Neural crest cell (in vitro differentiated cells): Measurements from ENCODE around the gene TOMM40L. TPM values are rescaled to one million over a fixed set of nuclear protein-coding genes. Genes with fewer than 3 reads are reported as not detected.
A peak's percentile ranks its signal among the peaks of the same experiment; 100 is the strongest.

Experiments used
- DNase-seq: peaks from one replicate; pipeline ENCODE4 v3.0.0; 2021; ENCODE audit warnings: low read depth, mixed read lengths, low spot score
- H3K27ac Mint-ChIP-seq: one replicate; pipeline ENCODE4 v1.8.0; 2021; ENCODE audit warnings: mild to moderate bottlenecking, mixed read lengths; ENCODE audit not compliant: unreplicated experiment
- H3K27me3 Mint-ChIP-seq: 2 replicates; pipeline ENCODE4 v1.8.0; 2021; ENCODE audit warnings: low read depth, mild to moderate bottlenecking, mixed read lengths
- H3K36me3 Mint-ChIP-seq: 2 replicates; pipeline ENCODE4 v1.8.0; 2021; ENCODE audit warnings: low read depth, mild to moderate bottlenecking, mixed read lengths
- H3K4me1 Mint-ChIP-seq: 2 replicates; pipeline ENCODE4 v1.8.0; 2021; ENCODE audit warnings: mixed read lengths
- H3K4me3 Mint-ChIP-seq: one replicate; pipeline ENCODE4 v1.8.0; 2021; ENCODE audit warnings: mild to moderate bottlenecking, mixed read lengths
- H3K9me3 Mint-ChIP-seq: 2 replicates; pipeline ENCODE4 v1.8.0; 2021; ENCODE audit warnings: mixed read lengths
- CTCF ChIP-seq: fragments of 200-600 bp; sonication (generic); conservative IDR thresholded peaks from 2 replicates; pipeline ENCODE4 v1.5.0; 2021; ENCODE audit warnings: antibody characterized with exemption, mild to moderate bottlenecking
- total RNA-seq: library from RNA; stranded (reverse); gene quantifications from 2 replicates; pipeline ENCODE4 v1.2.1, GENCODE V29; 2021

TOMM40L gene
- total RNA-seq, 1 donor from 2014 or later = 17.2 TPM

GRCh38 chr1:161198194-161198896 is 27.5 kb upstream of the TOMM40L start:
- Mint-ChIP-seq H3K27ac (no peak overlapping the region), H3K4me3 (peak overlapping the region; percentile 79), H3K27me3 (no peaks in the 10 kb centered on the region), H3K36me3 (peaks cover 4% of the 10 kb centered on the region), H3K4me1 (peaks cover 57% of the 10 kb centered on the region), H3K9me3 (no peaks in the 10 kb centered on the region)
- TF ChIP-seq CTCF = no peak
- DNase-seq = peak; percentile 29

- H3K4me3 Mint-ChIP-seq = peak within 1 kb of the TSS; percentile 96
- no peaks in the 10 kb centered on the region for H3K27me3 Mint-ChIP-seq
- H3K4me1 Mint-ChIP-seq = peaks cover 60% of the 10 kb centered on the region
- no peak for DNase-seq
- H3K27ac Mint-ChIP-seq = peak within 1 kb of the TSS; percentile 96
- H3K9me3 Mint-ChIP-seq = no peaks in the 10 kb centered on the region
- TF ChIP-seq CTCF = no peak
- peaks cover 4% of the 10 kb centered on the region for H3K36me3 Mint-ChIP-seq
Observed at GRCh38 chr1:161198897-161199431, 26.9 kb upstream of the TOMM40L start, which contains the start of gene ADAMTS4. Gene ADAMTS4, minus strand, starts transcription at chr1:161199054. Its CDS starts 427 bp downstream, at chr1:161198627.

GRCh38 chr1:161199506-161200139 is 26.2 kb upstream of the TOMM40L start:
- Mint-ChIP-seq H3K27me3 (no peaks in the 10 kb centered on the region), H3K36me3 (peaks cover 10% of the 10 kb centered on the region), H3K9me3 (no peaks in the 10 kb centered on the region), H3K4me1 (peaks cover 67% of the 10 kb centered on the region), H3K27ac (peak overlapping the region; percentile 96), H3K4me3 (peak overlapping the region; percentile 96)
- DNase-seq = no peak
- no peak for TF ChIP-seq CTCF

- no peaks in the 10 kb centered on the region for H3K9me3 Mint-ChIP-seq
- peaks cover 71% of the 10 kb centered on the region for H3K4me1 Mint-ChIP-seq
- no peak for DNase-seq
- no peak for TF ChIP-seq CTCF
- H3K4me3 Mint-ChIP-seq = peak overlapping the region; percentile 96
- peaks cover 12% of the 10 kb centered on the region for H3K36me3 Mint-ChIP-seq
- no peaks in the 10 kb centered on the region for H3K27me3 Mint-ChIP-seq
- peak overlapping the region; percentile 96 for H3K27ac Mint-ChIP-seq
Observed at GRCh38 chr1:161200421-161200991, 25.4 kb upstream of the TOMM40L start.

- no peak for TF ChIP-seq CTCF
- Mint-ChIP-seq H3K9me3 (no peaks in the 10 kb centered on the region), H3K4me3 (peak overlapping the region; percentile 96), H3K27ac (peak overlapping the region; percentile 96), H3K36me3 (peaks cover 12% of the 10 kb centered on the region), H3K4me1 (peaks cover 71% of the 10 kb centered on the region), H3K27me3 (no peaks in the 10 kb centered on the region)
- DNase-seq = peak; percentile 48
Observed at GRCh38 chr1:161200992-161201835, 24.6 kb upstream of the TOMM40L start.
